Osteocyte (in vitro differentiated cells): ENCODE results near the gene DHX35. TPM values are rescaled to one million over a fixed set of nuclear protein-coding genes. Genes with fewer than 3 reads are reported as not detected.

Experiments
- DNase-seq: peaks from one replicate; pipeline ENCODE4 v3.0.0; 2021; ENCODE audit warnings: mixed read lengths; ENCODE audit not compliant: unreplicated experiment; ENCODE audit errors: extremely low spot score
- H3K27ac Mint-ChIP-seq: one replicate; pipeline ENCODE4 v1.8.0; 2021; ENCODE audit warnings: mild to moderate bottlenecking, mixed read lengths; ENCODE audit not compliant: unreplicated experiment
- H3K27me3 Mint-ChIP-seq: one replicate; pipeline ENCODE4 v1.8.0; 2021; ENCODE audit warnings: mixed read lengths; ENCODE audit not compliant: unreplicated experiment
- H3K36me3 Mint-ChIP-seq: one replicate; pipeline ENCODE4 v1.8.0; 2021; ENCODE audit warnings: mixed read lengths; ENCODE audit not compliant: unreplicated experiment
- H3K4me1 Mint-ChIP-seq: one replicate; pipeline ENCODE4 v1.8.0; 2021; ENCODE audit warnings: mixed read lengths; ENCODE audit not compliant: unreplicated experiment
- H3K4me3 Mint-ChIP-seq: one replicate; pipeline ENCODE4 v1.8.0; 2021; ENCODE audit warnings: mild to moderate bottlenecking, moderate library complexity, mixed read lengths; ENCODE audit not compliant: unreplicated experiment
- H3K9me3 Mint-ChIP-seq: one replicate; pipeline ENCODE4 v1.8.0; 2021; ENCODE audit warnings: mixed read lengths; ENCODE audit not compliant: unreplicated experiment
- total RNA-seq: library from RNA; stranded (reverse); gene quantifications from 2 replicates; pipeline ENCODE4 v1.2.1, GENCODE V29; 2021
- TF ChIP-seq, protein P1 (sequence below): fragments of 200-600 bp; sonication (generic); IDR thresholded peaks from 2 replicates; pipeline ENCODE4 v1.5.0; 2021; ENCODE audit warnings: antibody characterized with exemption, mild to moderate bottlenecking, moderate library complexity

Gene DHX35
- total RNA-seq, 1 donor from 2014 or later, result 10.1 TPM

DNA sequence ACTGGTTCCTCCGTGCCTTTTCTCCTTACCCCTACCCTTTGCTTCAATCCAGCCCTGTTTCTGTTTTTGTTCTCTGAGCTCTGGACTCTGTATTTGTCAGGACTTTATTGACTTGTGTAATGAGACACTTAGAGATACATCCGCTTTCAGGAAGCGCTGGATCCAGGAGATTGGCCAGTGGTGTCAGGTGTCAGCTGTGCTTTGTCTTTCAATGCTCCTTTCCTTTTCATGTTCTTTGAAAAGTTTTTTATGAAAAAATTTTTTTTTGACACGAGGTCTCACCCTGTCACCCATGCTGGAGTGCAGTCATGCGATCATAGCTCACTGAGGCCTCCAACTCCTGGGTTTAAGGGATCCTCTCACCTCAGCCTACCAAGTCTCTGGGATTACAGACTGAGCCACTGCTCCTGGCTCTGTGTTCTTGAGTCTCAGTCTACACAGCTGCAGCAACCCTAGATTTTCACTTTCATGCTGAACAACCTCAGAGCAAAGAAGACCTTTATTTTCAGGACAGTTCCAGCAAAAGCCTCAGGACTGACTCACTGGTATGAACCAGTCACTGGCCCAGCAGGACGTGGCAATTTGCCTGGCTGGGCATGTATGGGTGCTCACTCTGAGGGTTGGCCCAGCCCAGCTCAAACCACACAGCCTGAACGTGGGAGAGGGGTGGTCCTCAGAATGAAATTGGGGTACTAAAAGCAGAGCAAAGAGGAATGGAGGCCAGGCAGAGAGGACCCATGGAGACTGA lies 108.5 kb downstream of the DHX35 start:
- H3K9me3 Mint-ChIP-seq, result peaks cover 3% of the 10 kb centered on the region
- H3K27ac Mint-ChIP-seq, result no peak overlapping the region
- H3K36me3 Mint-ChIP-seq, result no peaks in the 10 kb centered on the region
- peaks cover 17% of the 10 kb centered on the region for H3K27me3 Mint-ChIP-seq
- H3K4me1 Mint-ChIP-seq, result peaks cover 1% of the 10 kb centered on the region
- no peak overlapping the region for H3K4me3 Mint-ChIP-seq
- TF ChIP-seq, protein P1, sequence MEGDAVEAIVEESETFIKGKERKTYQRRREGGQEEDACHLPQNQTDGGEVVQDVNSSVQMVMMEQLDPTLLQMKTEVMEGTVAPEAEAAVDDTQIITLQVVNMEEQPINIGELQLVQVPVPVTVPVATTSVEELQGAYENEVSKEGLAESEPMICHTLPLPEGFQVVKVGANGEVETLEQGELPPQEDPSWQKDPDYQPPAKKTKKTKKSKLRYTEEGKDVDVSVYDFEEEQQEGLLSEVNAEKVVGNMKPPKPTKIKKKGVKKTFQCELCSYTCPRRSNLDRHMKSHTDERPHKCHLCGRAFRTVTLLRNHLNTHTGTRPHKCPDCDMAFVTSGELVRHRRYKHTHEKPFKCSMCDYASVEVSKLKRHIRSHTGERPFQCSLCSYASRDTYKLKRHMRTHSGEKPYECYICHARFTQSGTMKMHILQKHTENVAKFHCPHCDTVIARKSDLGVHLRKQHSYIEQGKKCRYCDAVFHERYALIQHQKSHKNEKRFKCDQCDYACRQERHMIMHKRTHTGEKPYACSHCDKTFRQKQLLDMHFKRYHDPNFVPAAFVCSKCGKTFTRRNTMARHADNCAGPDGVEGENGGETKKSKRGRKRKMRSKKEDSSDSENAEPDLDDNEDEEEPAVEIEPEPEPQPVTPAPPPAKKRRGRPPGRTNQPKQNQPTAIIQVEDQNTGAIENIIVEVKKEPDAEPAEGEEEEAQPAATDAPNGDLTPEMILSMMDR, result no peak
- no peak for DNase-seq

DNA sequence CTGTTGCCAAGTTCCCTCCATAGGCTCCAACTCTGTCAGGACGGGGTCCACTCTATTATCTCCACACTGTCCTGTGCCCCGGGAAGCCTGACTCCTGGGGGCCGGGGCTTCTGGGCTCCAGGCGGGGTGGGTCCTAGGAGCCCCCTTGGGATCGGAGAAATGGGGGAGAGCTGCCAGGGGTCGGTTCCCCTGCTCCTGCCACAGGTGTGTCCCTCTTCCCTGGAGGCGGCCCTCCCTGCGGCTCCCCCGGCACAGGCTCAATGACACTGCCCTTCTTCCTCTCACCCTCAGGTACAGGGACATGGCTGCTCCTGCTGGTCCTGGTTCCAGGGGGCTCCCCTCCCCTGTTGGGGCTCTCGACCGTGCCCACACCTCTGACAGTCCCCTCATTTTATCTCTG lies 110.0 kb downstream of the DHX35 start:
- Mint-ChIP-seq H3K4me3 (no peak overlapping the region), H3K9me3 (peaks cover 3% of the 10 kb centered on the region), H3K4me1 (peaks cover 1% of the 10 kb centered on the region), H3K27ac (no peak overlapping the region), H3K36me3 (no peaks in the 10 kb centered on the region), H3K27me3 (peaks cover 25% of the 10 kb centered on the region)
- TF ChIP-seq, protein P1, result no peak
- no peak for DNase-seq

DNA sequence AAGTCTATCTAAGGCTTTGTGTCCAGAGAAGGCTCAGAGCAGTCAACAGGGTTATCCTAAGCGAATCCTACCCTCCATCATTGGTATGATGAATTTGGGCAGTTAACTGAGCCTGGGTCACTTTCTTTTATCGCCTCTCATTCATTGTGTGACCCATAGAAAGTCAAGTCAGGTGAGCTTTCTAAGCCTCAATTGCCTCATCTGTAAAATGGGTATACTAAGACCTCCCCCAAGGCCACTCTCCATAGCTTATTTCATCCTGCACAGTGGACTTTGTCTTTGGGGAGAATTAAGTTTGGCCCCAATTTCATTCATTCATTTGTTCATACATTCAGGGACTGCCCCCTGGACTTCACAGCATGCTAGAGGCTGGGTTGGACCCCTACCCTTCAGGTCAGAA lies 110.5 kb downstream of the DHX35 start:
- TF ChIP-seq, protein P1, result no peak
- no peaks in the 10 kb centered on the region for H3K36me3 Mint-ChIP-seq
- H3K27ac Mint-ChIP-seq, result no peak overlapping the region
- H3K9me3 Mint-ChIP-seq, result peaks cover 3% of the 10 kb centered on the region
- peaks cover 25% of the 10 kb centered on the region for H3K27me3 Mint-ChIP-seq
- no peak overlapping the region for H3K4me3 Mint-ChIP-seq
- peaks cover 1% of the 10 kb centered on the region for H3K4me1 Mint-ChIP-seq
- DNase-seq, result no peak

DNA sequence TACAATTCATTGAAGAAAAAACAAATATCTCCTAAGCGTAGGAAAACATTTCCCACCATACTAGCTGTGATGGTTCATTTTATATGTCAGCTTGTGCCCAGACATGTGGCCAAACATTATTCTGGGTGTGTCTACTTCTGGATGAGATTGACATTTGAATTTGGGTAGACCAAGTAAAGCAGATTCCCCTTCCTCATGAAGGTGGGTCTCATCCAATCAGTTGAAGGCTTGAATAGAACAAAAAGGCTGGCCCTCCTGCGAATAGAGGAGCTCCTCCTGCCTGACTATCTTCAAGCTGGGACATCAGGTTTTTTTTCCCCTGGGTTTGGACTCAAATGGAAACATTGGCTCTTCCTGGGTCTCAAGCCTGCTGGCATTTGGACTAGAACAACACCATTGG lies 113.6 kb downstream of the DHX35 start:
- no peaks in the 10 kb centered on the region for H3K36me3 Mint-ChIP-seq
- peaks cover under 1% of the 10 kb centered on the region for H3K4me1 Mint-ChIP-seq
- peaks cover 30% of the 10 kb centered on the region for H3K27me3 Mint-ChIP-seq
- DNase-seq, result no peak
- H3K27ac Mint-ChIP-seq, result no peak overlapping the region
- TF ChIP-seq, protein P1, result no peak
- H3K4me3 Mint-ChIP-seq, result no peak overlapping the region
- H3K9me3 Mint-ChIP-seq, result no peaks in the 10 kb centered on the region

DNA sequence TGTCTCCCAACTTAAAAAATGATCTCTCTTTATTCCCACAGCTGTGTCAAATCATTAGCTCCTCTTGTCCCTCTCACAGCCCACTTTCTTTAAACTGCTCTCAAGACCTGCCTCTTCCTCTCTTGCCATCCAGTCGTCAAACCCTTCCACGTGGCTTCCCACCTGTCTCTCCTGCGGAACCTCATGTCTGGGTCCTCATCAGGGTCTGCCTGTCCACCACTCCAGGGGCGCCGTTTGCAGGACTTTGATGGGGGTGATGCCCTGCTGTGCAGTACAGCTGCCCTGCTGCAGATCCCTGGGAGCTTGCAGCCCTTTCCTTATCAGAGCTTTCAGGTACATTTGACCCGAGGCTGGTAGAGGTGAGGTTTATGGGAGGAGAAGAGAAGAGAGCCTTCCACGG lies 114.8 kb downstream of the DHX35 start:
- TF ChIP-seq, protein P1, result no peak
- Mint-ChIP-seq H3K9me3 (no peaks in the 10 kb centered on the region), H3K27ac (no peak overlapping the region), H3K36me3 (no peaks in the 10 kb centered on the region), H3K4me1 (no peaks in the 10 kb centered on the region), H3K27me3 (peaks cover 35% of the 10 kb centered on the region), H3K4me3 (no peak overlapping the region)
- DNase-seq, result no peak
